HG03045 (cell line): ENCODE data around the gene JSRP1.

Experiments used
- ATAC-seq: cut with Tn5 transposase; IDR thresholded peaks from one replicate; pipeline ENCODE4 v1.9.1; 2021; ENCODE audit warnings: mild to moderate bottlenecking, moderate library complexity; ENCODE audit not compliant: unreplicated experiment

JSRP1 gene, protein sequence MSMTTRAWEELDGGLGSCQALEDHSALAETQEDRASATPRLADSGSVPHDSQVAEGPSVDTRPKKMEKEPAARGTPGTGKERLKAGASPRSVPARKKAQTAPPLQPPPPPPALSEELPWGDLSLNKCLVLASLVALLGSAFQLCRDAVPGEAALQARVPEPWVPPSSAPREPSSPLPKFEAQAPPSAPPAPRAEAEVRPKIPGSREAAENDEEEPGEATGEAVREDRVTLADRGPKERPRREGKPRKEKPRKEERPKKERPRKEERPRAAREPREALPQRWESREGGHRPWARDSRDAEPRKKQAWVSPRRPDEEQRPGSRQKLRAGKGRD

DNA sequence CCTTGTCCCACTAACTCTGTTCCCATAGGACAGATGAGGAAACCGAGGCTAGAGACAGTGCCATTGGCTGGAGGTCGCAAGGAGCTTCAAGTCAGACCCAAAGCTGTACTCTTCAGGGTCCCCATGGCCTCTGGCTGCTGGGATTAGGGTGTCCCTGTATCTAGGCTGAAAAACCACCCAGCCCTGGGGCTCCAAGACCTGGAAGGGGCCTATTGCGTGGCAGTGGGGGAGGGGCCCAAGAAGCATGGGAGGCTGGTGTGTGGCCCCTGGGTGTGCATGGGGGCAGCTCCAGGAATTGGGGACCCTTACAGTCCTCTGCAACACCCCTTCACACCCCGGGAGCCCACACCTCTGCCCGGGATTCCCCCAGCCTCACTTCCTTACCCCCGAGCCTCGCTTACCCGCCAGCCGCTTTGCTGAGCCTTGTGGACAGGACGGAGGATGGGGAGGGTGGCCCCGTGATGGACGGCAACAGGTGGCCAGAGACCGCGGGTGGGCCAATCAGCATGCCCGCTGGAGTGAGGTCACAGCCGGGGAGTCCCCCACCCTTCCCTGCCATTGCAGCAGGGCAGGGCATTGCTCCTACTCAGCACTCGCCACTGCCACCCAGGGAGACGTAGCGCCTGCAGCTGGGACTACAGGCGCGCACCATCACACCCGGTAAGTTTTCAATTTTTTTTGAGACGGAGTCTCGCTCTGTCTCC is at the start of gene JSRP1:
JSRP1 (minus strand) TSS at position 436 of the 704 bp plus-strand sequence. CDS start 1,103 bp downstream, outside the sequence.
- ATAC-seq = no peak

DNA sequence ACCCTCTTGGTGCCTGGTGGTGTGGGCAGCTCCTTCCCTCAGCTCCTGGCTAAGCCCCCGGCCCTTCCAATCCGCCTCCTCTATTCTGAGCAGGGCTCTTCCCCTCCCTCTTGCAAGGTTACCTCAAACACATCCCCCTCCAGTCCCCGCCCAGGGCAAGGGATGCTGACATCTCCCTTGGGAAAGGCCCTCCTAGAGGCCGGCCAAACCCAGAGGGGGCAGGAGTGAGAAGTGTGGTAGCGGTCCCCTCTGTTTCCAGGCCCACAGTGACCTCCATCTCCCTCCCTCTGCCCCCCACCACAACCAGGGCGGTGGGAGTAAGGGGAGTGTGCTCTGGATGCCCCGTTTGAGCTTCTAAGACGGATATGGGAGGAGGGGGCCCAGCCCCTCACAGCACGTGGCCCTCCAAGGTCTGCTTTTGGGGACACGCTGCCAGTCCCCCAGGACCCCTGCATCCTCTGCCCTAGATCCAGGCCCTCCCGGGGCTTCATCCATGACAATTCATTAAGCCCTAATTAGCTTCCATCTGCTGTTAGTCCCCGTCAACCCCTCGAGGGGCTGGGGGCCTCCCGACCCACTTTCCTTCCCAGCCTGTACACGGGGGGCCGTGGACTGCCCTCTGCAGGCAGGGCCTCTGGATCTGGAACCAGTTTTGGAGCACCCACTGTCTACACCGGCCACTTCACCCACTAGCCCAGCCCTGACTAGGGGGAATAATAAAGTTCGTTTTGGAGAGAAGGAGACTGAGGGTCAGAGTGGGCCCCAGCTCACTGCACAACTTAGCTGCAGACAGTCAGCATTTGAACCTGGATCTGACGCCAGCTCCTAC is 49.4 kb upstream of the JSRP1 start:
- ATAC-seq = no peak

DNA sequence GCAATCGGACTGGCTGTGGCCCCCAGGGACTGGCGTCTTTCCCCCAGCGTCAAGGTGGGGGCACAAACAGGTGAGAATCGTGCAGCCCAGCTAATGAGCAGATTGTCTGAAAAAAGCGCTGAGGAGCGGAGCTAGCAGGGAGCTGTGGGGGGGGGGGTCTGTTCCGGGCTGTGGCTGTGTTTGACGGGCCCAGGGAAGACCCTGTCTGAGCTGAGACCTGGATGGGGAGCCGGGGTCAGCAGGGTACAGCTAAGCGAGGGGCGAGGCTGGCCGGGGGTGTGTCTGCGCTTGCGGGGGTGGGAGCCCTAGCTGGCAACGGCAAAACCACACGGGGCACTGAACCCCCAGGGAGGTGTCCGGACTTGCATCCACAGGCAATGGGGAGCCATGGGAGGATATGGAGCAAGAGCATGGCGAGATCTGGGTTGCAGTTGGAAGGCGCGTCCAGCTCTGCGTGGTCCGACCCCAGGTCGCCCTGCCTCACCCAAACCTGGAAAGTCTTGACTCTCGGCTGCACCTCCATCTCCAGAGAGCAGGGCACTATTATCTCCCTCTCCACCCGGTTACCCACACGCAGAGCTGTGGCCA is 47.1 kb upstream of the JSRP1 start:
- ATAC-seq = no peak

DNA sequence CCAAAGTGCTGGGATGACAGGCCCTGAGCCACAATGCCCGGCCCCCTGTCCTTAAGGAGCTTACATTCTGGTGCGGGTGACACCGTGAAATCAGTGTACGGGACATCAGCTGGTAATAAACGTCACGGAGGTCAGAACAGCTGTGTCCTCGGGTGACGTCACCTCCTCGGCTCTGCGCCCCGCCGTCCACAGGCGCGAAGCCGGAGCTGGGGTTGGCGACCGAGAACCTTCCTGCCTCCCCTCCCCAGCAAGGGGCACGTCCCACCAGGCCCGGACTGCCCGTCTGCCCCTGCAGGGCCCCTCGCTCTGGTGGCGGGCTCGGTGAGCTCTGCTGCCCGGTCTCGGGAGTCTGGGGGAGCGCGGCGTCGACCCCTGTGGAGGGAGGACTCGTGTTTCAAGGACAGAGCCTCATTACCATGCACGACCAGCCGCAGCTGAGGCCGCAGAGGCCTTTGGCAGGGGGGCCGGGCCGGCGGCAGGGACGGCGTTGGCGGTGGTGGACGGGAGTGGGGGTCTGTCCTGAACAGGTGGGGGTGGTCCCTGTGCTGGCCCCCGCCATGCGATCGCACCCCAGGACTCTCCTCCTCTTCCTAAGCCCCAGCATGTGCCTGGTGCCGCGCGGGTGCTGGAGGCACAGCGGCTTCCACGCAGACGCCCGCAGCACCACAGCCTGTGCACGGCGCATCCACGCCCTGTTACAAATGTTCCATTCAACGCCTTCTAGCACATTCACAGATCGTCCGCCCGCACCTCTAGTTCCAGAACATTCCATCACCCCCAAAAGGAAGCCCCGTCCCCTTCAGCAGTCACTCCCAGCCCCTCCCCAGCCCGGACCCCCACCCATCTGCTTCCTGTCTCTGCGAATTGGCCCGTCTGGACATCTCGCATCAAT is 46.3 kb upstream of the JSRP1 start:
- ATAC-seq = no peak

DNA sequence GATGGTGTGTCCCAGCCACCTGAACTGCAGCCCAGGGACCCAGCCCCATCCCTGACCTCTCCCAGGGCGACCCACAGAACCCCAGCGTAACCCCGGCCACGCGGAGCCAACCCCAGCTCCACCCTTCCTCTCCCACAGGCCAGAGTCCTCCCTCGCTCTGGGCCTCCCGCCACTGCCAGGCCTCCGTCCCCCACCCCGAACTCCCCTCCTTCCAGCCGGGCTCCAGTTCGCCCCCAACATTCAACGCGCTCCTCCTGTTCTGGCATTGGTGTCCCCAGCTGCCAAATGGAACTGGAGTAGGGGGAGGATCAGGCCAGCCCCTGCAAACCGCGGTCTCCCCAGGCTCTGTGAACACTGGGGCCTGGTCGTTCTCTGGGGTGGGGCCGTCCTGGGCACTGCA is 44.3 kb upstream of the JSRP1 start:
- ATAC-seq = no peak

DNA sequence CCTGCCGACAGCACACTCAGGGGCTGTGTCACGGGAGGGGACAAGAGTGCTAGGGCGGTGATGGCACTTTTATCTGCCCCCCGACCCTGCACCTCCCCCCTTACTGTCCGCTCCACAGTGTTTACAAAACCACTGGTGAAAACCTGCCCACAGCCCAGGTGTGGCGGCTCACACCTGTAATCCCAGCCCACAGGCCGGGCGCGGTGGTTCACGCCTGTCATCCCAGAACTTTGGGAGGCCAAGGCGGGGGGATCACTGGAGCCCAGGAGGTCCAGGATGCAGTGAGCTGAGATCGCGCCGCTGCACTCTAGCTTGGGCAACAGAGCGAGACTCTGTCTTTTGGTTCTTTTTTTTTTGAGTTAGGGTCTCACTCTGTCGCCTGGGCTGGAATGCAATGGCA is 39.9 kb upstream of the JSRP1 start:
- ATAC-seq = no peak

DNA sequence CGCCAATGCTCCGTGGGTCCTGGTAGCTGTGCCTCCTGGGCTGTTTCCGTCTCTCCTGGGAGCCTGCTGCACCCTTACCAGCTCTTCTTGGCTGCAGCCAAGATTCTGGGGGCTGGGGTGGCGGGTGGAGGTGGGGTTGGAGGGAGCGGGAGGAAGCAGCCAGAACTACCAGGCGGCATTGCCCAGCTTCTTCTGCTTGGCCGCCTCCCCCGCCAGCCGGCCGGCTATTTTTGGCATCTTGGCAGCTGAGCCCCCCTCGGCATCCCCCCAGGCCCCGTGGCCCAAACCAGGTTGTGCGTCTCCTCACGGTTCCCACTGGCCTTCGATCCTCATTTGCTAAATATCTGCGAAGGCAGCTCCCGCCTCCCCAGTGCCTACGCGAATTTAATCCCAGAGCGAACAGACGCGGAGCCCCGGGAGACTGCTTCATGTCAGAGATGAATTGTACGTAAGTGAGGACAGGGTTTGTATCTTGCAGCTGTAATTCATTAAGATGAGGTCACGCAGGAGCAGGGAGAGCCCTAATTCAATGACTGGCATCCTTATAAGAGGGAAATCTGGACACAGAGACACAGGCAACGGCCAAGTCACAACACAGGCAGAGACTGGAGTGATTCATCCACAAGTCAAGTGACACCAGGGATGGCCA is 38.6 kb upstream of the JSRP1 start:
- no peak for ATAC-seq

DNA sequence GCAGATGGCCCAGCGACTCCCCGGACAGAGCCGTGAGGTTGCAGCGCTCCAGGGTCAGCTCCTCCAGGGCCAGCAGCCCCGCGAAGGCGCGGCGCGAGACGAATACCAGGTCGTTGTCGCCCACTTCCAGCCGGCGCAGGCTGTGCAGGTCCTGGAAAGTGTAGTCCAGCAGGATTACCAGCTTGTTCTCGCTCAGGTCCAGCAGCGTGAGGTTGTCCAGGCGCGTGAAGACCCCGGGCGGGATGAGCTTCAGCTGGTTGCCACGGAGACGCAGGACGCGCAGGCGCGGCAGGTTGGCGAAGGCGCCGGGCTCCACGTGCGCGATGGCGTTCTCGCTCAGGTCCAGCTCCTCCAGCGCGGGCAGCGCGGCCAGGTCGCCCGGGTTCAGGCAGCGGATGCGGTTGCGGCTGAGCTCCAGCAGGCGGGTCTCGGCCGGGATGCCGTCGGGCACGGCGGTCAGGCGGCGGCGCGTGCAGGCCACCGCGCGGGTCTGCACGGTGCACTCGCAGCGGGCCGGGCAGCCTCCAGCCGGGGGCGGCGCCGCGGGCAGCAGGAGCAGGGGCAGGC is 35.1 kb upstream of the JSRP1 start:
- no peak for ATAC-seq

DNA sequence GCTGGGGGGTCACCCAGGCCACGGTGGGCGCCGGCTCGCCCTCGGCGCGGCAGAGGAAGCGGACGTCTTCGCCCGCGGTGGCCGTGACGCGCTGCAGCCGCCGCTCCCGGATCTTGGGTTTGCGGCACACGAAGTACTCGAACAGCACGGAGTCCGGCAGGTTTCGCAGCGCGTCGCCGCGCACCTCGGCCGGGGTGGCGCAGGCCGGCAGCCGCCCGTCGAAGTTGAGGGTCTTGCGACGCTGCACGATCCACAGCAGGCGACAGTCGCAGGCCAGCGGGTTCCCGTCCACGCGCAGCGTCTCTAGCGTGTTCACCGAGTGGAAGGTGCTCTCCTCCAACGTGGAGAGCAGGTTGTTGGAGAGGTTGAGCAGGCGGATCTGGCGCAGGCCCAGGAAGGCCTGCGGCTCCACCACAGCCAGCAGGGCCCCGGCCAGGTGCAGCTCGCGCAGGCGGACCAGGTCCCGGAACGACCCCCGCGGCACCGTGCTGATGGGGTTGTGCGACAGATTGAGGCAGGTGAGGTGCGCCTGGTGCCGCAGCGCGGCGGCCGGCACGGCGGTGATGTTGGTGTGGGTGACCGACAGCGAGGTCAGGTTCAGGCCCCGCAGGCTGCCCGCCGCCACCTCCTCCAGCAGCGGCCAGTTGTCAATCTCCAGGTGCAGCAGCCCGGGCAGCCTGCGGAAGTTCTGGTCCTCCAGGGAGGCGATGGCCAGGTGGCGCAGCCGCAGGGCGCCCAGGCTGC is 34.4 kb upstream of the JSRP1 start:
- ATAC-seq = no peak

DNA sequence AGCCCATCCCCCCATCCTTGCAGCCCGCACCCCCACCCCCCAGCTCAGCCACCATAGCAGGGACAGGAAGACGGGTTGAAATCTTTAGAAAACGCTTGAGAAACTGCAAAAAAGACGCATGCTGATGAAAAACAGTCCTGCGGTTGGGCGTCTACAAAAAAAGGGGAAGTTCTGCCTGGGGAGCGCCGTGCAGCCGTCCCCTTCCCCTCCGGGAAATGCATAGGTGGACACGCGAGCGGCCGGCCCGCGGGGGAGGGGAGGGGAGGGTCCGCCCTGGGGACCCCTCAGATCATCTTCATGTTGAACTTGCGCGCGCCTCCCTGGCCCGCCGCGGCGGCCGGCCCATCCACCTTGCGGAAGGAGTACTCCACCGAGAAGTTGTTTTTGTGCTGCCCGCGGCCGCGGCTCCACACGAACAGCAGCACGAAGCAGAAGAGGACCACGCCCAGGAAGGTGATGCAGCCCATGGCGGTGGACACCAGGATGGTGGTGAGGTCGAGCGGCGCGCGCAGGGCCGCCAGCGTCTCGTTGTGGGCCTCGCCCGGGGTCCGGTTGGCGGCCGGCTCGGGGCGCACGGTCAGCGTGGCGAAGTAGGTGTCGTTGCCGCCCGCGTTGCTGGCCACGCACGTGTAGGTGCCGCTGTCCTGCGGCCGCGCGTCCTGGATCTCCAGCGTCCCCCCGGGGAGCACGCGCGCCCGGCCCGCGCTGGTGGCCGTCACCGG is 33.7 kb upstream of the JSRP1 start:
- ATAC-seq = no peak

DNA sequence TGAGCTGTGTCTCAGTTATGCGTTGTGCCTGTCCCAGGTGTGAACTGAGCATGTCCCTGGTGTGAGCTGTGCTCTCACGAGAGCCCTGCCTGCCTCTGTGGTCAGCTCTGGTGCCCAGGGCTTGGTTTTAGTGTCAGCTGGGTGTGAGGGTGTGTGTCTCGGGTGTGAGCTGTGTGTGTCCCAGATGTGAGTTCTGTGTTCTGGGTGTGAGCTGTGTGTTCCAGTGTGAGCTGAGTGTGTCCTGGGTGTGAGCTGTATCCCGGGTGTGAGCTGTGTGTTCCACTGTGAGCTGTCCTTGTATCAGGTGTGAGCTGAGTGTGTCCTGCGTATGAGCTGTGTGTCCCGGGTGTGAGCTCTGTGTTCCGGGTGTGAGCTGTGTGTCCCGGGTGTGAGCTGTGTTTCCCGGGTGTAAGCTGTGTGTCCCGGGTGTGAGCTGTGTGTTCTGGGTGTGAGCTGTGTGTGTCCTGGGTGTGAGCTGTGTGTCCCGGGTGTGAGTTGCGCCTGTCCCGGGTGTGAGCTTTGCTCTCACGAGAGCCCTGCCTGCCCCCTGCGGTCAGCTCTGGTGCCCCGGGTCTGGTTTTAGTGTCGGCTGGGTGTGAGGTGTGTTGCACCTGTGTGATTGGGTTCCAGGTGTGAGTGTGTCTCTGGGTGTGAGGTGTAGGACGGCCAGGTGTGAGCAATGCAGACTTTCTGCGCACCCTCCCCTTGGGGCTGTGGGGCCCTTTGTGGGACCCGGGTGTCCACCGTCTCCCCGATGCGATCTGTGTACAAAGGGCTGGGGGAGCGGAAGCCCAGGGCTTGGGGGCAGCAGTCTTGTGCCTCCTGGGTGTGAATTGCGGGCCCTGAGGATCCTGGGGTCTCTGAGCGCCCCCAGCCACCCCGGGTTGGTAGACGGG is 32.8 kb upstream of the JSRP1 start:
- ATAC-seq = no peak

DNA sequence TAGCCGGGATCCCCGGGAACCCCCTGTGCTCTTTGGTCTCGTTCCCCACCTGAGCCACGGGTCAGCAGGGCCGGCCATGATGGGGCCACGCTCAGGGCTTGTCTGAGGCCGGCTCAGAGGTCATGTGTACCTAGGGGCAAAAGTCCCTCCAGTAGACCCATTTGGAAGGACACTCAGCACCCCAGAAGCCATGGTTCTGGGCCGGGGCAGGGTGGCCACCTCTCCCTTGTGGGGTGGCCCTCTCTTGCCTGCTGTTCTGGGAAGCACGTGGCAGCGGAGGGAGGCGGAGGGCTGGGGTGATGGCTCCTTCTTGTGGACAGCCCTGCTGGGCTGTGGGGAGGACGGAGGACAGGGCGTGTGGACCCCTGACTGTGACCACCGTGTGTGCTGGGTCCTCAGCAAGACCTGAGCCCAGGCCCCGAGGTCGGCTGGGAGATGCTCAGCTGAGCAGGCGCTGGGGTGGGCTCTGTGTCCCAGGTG is 32.2 kb upstream of the JSRP1 start:
- ATAC-seq = no peak

DNA sequence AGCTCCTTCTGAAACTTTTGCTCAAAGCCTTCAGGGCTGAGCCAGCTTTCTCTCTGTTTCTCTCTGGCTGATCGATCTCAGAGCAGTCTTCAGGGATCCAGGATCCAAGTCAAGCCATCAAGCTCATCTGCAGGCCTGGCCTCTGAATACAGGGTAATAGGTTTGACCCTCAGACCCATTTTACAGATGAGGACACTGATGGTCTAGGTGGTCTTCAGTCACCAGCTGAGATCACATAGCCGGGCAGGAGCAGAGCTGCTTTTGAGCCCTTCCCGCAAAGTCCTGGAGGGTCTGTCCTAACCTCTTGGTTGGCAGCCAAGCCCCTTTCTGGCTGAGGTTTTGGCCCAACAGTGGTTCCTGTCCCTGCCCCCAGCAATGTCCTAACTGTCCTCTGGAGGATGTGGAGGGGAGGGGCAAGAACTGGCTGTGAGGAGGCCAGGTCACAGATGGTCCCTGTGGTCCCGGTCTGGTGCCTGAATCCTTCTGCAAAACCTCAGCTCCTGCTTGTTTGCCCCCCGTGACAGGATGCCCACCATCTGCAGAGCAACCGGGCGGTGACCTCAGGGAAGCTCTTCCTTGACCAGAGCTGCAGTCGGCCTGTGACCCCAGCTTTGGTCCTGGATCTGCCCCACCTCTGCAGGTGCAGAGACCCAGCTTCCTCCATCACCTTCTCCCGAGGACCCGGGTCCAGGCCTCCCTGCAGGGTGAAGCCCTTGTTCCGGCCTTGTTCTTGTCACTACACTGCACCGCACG is 31.5 kb upstream of the JSRP1 start:
- no peak for ATAC-seq

DNA sequence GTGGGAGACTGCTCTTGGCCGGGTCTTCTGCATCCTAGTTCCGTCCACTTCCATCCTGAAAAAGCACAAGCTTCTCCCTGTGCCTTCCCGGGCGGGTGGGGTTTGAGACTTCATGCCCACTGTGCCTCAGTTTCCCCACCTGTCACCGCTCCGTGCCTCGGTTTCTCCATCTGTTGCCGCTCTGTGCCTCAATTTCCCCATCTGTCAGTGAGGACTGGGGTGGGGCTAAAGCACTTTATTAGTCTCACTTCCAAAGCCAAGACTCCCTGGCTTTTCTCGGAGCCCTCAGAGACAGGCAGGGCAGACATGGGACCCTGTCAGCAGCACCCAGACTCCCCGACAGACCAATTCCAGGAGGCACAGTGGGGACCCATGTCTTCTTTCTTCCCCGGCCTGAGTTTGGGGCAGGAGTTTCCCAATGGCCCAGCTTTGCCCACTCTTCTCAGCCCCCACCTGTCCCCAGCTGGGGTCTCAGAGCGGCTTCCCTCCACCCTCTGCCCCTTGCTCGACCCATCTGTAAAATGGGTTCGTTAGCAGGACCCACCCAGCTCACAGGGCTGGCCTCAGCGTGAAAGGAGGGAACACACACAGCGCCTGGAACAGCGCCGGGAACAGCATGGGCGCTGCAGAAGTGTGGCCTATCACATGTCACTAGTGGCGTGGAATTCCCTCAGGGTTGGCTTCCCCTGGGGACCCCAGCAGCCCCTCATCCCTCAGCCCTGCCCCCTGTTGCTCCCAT is 30.4 kb upstream of the JSRP1 start:
- ATAC-seq = no peak

DNA sequence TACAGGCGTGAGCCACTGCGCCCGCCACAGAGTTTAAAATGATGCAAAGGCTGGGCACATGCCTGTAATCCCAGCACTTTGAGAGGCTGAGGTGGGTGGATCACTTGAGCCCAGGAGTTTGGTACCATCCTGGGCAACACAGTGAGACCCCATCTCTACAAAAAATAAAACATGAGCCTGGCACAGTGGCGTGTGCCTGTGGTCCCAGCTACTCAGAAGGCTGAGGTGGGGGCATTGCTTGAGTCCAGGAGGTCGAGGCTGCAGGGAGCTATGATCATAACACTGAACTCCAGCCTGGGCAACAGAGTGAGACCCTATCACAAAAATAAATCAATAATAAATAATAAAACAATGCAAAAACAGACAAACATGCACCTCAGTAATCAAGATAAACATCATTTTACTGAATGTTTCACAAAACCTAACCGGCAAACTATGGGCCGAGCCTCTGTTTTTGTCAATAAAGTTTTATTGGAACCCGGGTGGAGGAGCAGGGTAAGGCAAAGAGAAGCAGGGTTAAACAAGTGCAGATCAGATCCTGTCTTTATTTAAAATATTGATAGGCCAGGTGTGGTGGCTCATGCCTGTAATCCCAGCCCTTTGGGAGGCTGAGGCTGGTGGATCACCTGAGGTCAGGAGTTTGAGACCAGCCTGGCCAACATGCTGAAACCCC is 27.8 kb upstream of the JSRP1 start:
- ATAC-seq = no peak
